ENCODE measurements around the gene B3GAT1.

- TF ChIP-seq FOXA1 (IDR thresholded peaks at IDR 0.05) (no peak), ELF4 (IDR thresholded peaks at IDR 0.05) (no peak), SUZ12 (IDR thresholded peaks at IDR 0.05) (no peak), HDGF (IDR thresholded peaks at IDR 0.05; ENCODE audit: borderline replicate concordance) (no peak), NFRKB (IDR thresholded peaks at IDR 0.05) (no peak), FOXK2 (IDR thresholded peaks at IDR 0.05) (no peak), ARNT (IDR thresholded peaks at IDR 0.05) (no peak), FOXM1 (IDR thresholded peaks at IDR 0.05; ENCODE audit: borderline replicate concordance) (no peak), PKNOX1 (IDR thresholded peaks at IDR 0.05) (no peak)
Measured at GRCh38 chr11:134342572-134343340, 69.3 kb downstream of the B3GAT1 start.

All from HEK293T (cell line).